Stimulated activated CD8-positive, alpha-beta memory T cell treated with anti-CD3 and anti-CD28 coated beads, Interleukin-15, amount 100 ng/mL, for 4 hours (primary cell): ENCODE measurements around the gene SELENOT.

Source experiments
- DNase-seq, 2 donors: peaks; one replicate each; pipeline ENCODE4 v3.0.0-alpha.2; 2020; ENCODE audit warnings: low read depth in 2 of 2

The SELENOT gene

GRCh38 chr3:150662410-150663200 lies 59.5 kb downstream of the SELENOT start:
- no peak for DNase-seq

GRCh38 chr3:150663461-150663860 lies 60.3 kb downstream of the SELENOT start:
- DNase-seq, result no peak

- DNase-seq, result no peak
These were observed 63.0 kb downstream of the SELENOT start for GRCh38 chr3:150666167-150666566.

- no peak for DNase-seq
These were observed 70.8 kb downstream of the SELENOT start for GRCh38 chr3:150673966-150674365.

DNA sequence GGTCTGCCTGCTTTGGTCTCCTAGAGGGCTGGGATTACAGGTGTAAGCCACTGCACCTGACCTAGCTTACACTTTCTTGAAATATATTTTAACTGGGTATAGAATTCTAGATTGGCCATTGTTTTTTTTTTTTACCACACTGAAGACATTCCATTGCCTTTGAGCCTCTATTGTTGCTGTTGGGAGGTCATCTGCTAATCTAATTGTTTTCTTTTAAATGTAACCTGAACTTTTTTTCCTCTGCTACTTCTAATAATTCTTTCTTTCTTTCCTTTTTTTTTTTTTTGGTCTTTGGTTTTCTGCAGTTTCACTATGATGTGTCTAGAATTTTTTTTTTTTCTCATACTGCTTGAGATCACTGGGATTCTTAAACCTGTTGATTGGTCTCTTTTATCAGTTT lies 72.5 kb downstream of the SELENOT start:
- DNase-seq, result no peak
